IMR-90 (cell line): ENCODE measurements around the gene CEP135. TPM values are rescaled to one million over a fixed set of nuclear protein-coding genes. Genes with fewer than 3 reads are reported as not detected.

Experiments used
- ATAC-seq: fragments of 200-7000 bp; cut with Tn5 transposase; 2 replicates; pipeline ENCODE4 v1.9.1; 2020; ENCODE audit warnings: low read depth, mild to moderate bottlenecking, moderate library complexity
- BruUV-seq: library from RNA; stranded (reverse); fragments of 400-500 nt; replicated peaks from 2 replicates; lab custom pipeline; 2021; lab: Mats Ljungman, UMichigan
- CTCF ChIA-PET: fragments of 300-600 bp; formaldehyde crosslinking; extraction: SDS; loops from one replicate; lab custom pipeline; 2021; ENCODE audit warnings: antibody characterized with exemption; lab: Yijun Ruan, JAX
- POLR2A ChIA-PET: fragments of 300-600 bp; sonication (Branson Sonifier 250); formaldehyde crosslinking; loops from one replicate; lab custom pipeline; 2022; ENCODE audit warnings: antibody characterized with exemption; ENCODE audit not compliant: unreplicated experiment; lab: Charles Lee
- DNase-seq: peaks from one replicate; pipeline ENCODE4 v3.0.0; 2013
- H2AFZ ChIP-seq: replicated peaks from 2 replicates; pipeline ENCODE3; 2013; ENCODE audit warnings: low read length, mild to moderate bottlenecking; ENCODE audit not compliant: poor library complexity
- H2AK5ac ChIP-seq: 2 replicates; pipeline ENCODE4 v1.6.1; 2013; ENCODE audit warnings: low read depth, low read length, inconsistent platforms
- H2AK9ac ChIP-seq: replicated peaks from 2 replicates; pipeline ENCODE3; 2013; ENCODE audit warnings: mild to moderate bottlenecking, low read depth, low read length, moderate library complexity; ENCODE audit not compliant: poor library complexity
- H2BK120ac ChIP-seq: 2 replicates; pipeline ENCODE4 v1.6.1; 2013; ENCODE audit warnings: low read depth, low read length, inconsistent platforms
- H2BK15ac ChIP-seq: 3 replicates; pipeline ENCODE4 v1.6.1; 2013; ENCODE audit warnings: low read depth, low read length, inconsistent platforms
- H2BK20ac ChIP-seq: 2 replicates; pipeline ENCODE4 v1.6.1; 2013; ENCODE audit warnings: low read depth, mild to moderate bottlenecking, inconsistent platforms, low read length, moderate library complexity
- H2BK5ac ChIP-seq: 2 replicates; pipeline ENCODE4 v1.6.1; 2013; ENCODE audit warnings: mild to moderate bottlenecking, low read depth, low read length, inconsistent platforms; ENCODE audit not compliant: poor library complexity, severe bottlenecking
- H3K14ac ChIP-seq: replicated peaks from 2 replicates; pipeline ENCODE4 v1.6.1; 2013; ENCODE audit warnings: low read depth, low read length, inconsistent platforms
- H3K18ac ChIP-seq: 2 replicates; pipeline ENCODE4 v1.6.1; 2013; ENCODE audit warnings: low read depth, low read length, control low read depth
- H3K23ac ChIP-seq: 2 replicates; pipeline ENCODE4 v1.6.1; 2013; ENCODE audit warnings: low read depth, low read length, inconsistent platforms
- H3K27ac ChIP-seq: 2 replicates; pipeline ENCODE4 v1.5.1; 2013; ENCODE audit warnings: mild to moderate bottlenecking, control low read depth, low read length; ENCODE audit not compliant: insufficient read depth
- H3K27me3 ChIP-seq: 2 replicates; pipeline ENCODE4 v1.6.1; 2013; ENCODE audit warnings: low read length; ENCODE audit not compliant: control insufficient read depth, insufficient read depth
- H3K36me3 ChIP-seq: 2 replicates; pipeline ENCODE4 v1.6.1; 2013; ENCODE audit warnings: low read length, mixed read lengths; ENCODE audit not compliant: control insufficient read depth, insufficient read depth
- H3K4ac ChIP-seq: 2 replicates; pipeline ENCODE4 v1.6.1; 2013; ENCODE audit warnings: low read depth, low read length, inconsistent platforms
- H3K4me1 ChIP-seq: 2 replicates; pipeline ENCODE4 v1.6.1; 2013; ENCODE audit warnings: low read length, mixed read lengths; ENCODE audit not compliant: control insufficient read depth, insufficient read depth
- H3K4me2 ChIP-seq: 2 replicates; pipeline ENCODE4 v1.6.1; 2013; ENCODE audit warnings: low read depth, mild to moderate bottlenecking, control low read depth, low read length, moderate library complexity
- H3K4me3 ChIP-seq: 2 replicates; pipeline ENCODE4 v1.5.1; 2013; ENCODE audit warnings: low read depth, mild to moderate bottlenecking, control low read depth, low read length, moderate library complexity; ENCODE audit not compliant: insufficient read depth
- H3K56ac ChIP-seq: 2 replicates; pipeline ENCODE4 v1.6.1; 2013; ENCODE audit warnings: low read length, inconsistent platforms; ENCODE audit not compliant: insufficient read depth; ENCODE audit errors: extremely low read depth
- H3K79me1 ChIP-seq, 2 experiments: 2 replicates each; pipeline ENCODE4 v1.6.1; 2013; ENCODE audit warnings: low read length in 2 of 2, inconsistent platforms in 1 of 2, low read depth in 1 of 2
- H3K9ac ChIP-seq: 2 replicates; pipeline ENCODE4 v1.6.1; 2013; ENCODE audit warnings: low read depth, low read length, control low read depth
- H3K9me1 ChIP-seq: 2 replicates; pipeline ENCODE4 v1.6.1; 2013; ENCODE audit warnings: low read length, inconsistent platforms; ENCODE audit not compliant: insufficient read depth
- H3K9me3 ChIP-seq: 2 replicates; pipeline ENCODE4 v1.6.1; 2013; ENCODE audit warnings: low read length; ENCODE audit not compliant: control insufficient read depth, insufficient read depth
- H4K20me1 ChIP-seq: 2 replicates; pipeline ENCODE4 v1.6.1; 2013; ENCODE audit warnings: low read length, inconsistent platforms; ENCODE audit not compliant: insufficient read depth
- H4K5ac ChIP-seq: 2 replicates; pipeline ENCODE4 v1.6.1; 2013; ENCODE audit warnings: mild to moderate bottlenecking, low read depth, low read length, control low read depth
- H4K8ac ChIP-seq, 2 experiments: 2 replicates each; pipeline ENCODE4 v1.6.1; 2013; ENCODE audit warnings: low read depth in 2 of 2, low read length in 2 of 2, control low read depth in 1 of 2, inconsistent platforms in 1 of 2
- H4K91ac ChIP-seq: 2 replicates; pipeline ENCODE4 v1.6.1; 2013; ENCODE audit warnings: low read depth, low read length, inconsistent platforms; ENCODE audit not compliant: insufficient read depth
- BHLHE40 ChIP-seq: fragments of 150-350 bp; IDR thresholded peaks from 2 replicates; pipeline ENCODE4 v1.6.1; 2016; ENCODE audit warnings: mild to moderate bottlenecking, low read depth, low read length
- CEBPB ChIP-seq: IDR thresholded peaks from 2 replicates; pipeline ENCODE4 v1.6.1; 2012; ENCODE audit warnings: low read depth, low read length, improper control_type of control experiment
- CHD1 ChIP-seq: IDR thresholded peaks from 2 replicates; pipeline ENCODE4 v1.6.1; 2012; ENCODE audit warnings: low read depth, low read length, improper control_type of control experiment
- CTCF ChIP-seq: conservative IDR thresholded peaks from 2 replicates; pipeline ENCODE4 v1.5.1; 2012; ENCODE audit warnings: mild to moderate bottlenecking, low read depth, low read length, improper control_type of control experiment
- ELK1 ChIP-seq: fragments of 150-350 bp; IDR thresholded peaks from 2 replicates; pipeline ENCODE4 v1.6.1; 2016; ENCODE audit warnings: low read depth, mild to moderate bottlenecking, low read length, moderate library complexity, borderline replicate concordance
- FOS ChIP-seq: fragments of 150-350 bp; IDR thresholded peaks from 2 replicates; pipeline ENCODE4 v1.6.1; 2016; ENCODE audit warnings: low read depth, low read length
- MAFK ChIP-seq: IDR thresholded peaks from 2 replicates; pipeline ENCODE4 v1.6.1; 2012; ENCODE audit warnings: low read depth, low read length, improper control_type of control experiment
- MAZ ChIP-seq: IDR thresholded peaks from 2 replicates; pipeline ENCODE4 v1.6.1; 2012; ENCODE audit warnings: low read depth, mild to moderate bottlenecking, low read length, improper control_type of control experiment, moderate library complexity, borderline replicate concordance
- MXI1 ChIP-seq: IDR thresholded peaks from 2 replicates; pipeline ENCODE4 v1.6.1; 2012; ENCODE audit warnings: low read depth, mild to moderate bottlenecking, low read length, moderate library complexity, borderline replicate concordance
- NFE2L2 ChIP-seq: fragments of 150-350 bp; IDR thresholded peaks from 2 replicates; pipeline ENCODE4 v1.6.1; 2016; ENCODE audit warnings: low read depth, mild to moderate bottlenecking, low read length
- POLR2A ChIP-seq: IDR thresholded peaks from 2 replicates; pipeline ENCODE4 v1.6.1; 2012; ENCODE audit warnings: mild to moderate bottlenecking, low read depth, low read length
- RAD21 ChIP-seq: IDR thresholded peaks from 2 replicates; pipeline ENCODE4 v1.6.1; 2012; ENCODE audit warnings: low read length, improper control_type of control experiment
- RCOR1 ChIP-seq: IDR thresholded peaks from 2 replicates; pipeline ENCODE4 v1.6.1; 2012; ENCODE audit warnings: mild to moderate bottlenecking, low read length, improper control_type of control experiment; ENCODE audit not compliant: insufficient replicate concordance
- RFX5 ChIP-seq: IDR thresholded peaks from 2 replicates; pipeline ENCODE4 v1.8.0; 2012; ENCODE audit warnings: low read depth, mild to moderate bottlenecking, low read length, moderate library complexity
- SMC3 ChIP-seq: fragments of 150-350 bp; IDR thresholded peaks from 2 replicates; pipeline ENCODE4 v1.6.1; 2016; ENCODE audit warnings: low read depth, mild to moderate bottlenecking, antibody characterized with exemption, low read length, moderate library complexity
- USF2 ChIP-seq: fragments of 150-350 bp; IDR thresholded peaks from 2 replicates; pipeline ENCODE4 v1.6.1; 2017; ENCODE audit warnings: mild to moderate bottlenecking, antibody characterized with exemption, low read length, low read depth
- dilution Hi-C: fragments of 300-500 bp; cut with HindIII; formaldehyde crosslinking; loops from one replicate; pipeline ENCODE4 v1.14.3; 2018; ENCODE audit warnings: low sequenced_read_pairs; ENCODE audit not compliant: unreplicated experiment
- in situ Hi-C: fragments of 300-500 bp; cut with MboI; formaldehyde crosslinking; loops from 3 replicates; pipeline ENCODE4 v1.14.3; 2019; ENCODE audit warnings: low sequenced_read_pairs, inconsistent platforms, mixed read lengths
- intact Hi-C: fragments of 100-400 bp; cut with micrococcal nuclease; formaldehyde crosslinking; loops from 2 replicates; pipeline ENCODE4 v1.10.0; 2022
- polyA plus RNA-seq, 3 experiments: library from polyadenylated mRNA; depleted of rRNA; stranded (reverse); fragments of >200 nt; gene quantifications; 2 replicates each; pipeline ENCODE4 v1.2.3, GENCODE V29; 2012; ENCODE audit warnings: low replicate concordance in 1 of 3
- total RNA-seq: library from RNA; depleted of rRNA; stranded (reverse); fragments of >200 nt; gene quantifications from 2 replicates; pipeline ENCODE4 v1.2.3, GENCODE V29; 2012

Gene CEP135
- total and polyA plus RNA-seq, 2 of the 4 experiments (the other 2 are of a cell fraction) = 2.7 to 3.2 TPM

- BruUV-seq = no TSS peak
- intact Hi-C loops = no loop called here
- Histone ChIP-seq H3K4me1 (peaks cover 4% of the 10 kb centered on the region; the same call in 1 of the 2 replicates), H2BK15ac (no peak overlapping the region), H4K20me1 (no peaks in the 10 kb centered on the region), H4K91ac (no peak overlapping the region), H3K9me1 (no peaks in the 10 kb centered on the region), H3K27ac (no peak overlapping the region), H3K4me2 (no peak overlapping the region; the same call in 1 of the 2 replicates), H4K8ac (no peak overlapping the region), H2BK20ac (no peak overlapping the region), H2BK120ac (no peak overlapping the region), H3K9ac (no peak overlapping the region), H3K23ac (no peak overlapping the region), H3K4me3 (no peak overlapping the region), H3K9me3 (no peaks in the 10 kb centered on the region), H2AK5ac (no peak overlapping the region), H3K27me3 (no peaks in the 10 kb centered on the region), H3K4ac (no peak overlapping the region), H2BK5ac (no peak overlapping the region), H3K18ac (no peak overlapping the region), H3K79me1 (no peaks in the 10 kb centered on the region), H2AK9ac (no peak overlapping the region), H2AFZ (no peak overlapping the region), H3K56ac (no peak overlapping the region), H3K14ac (no peak overlapping the region), H3K36me3 (peaks cover 5% of the 10 kb centered on the region; the same call in 1 of the 2 replicates), H4K5ac (no peak overlapping the region)
- ATAC-seq (no peak), DNase-seq (no peak)
- POLR2A ChIA-PET = no interaction called here
- dilution Hi-C loops = no loop called here
- in situ Hi-C loops = no loop called here
- CTCF ChIA-PET = no interaction called here
- TF ChIP-seq FOS = no peak
- no peak for TF ChIP-seq ELK1
- no peak for TF ChIP-seq CEBPB
- no peak for TF ChIP-seq RAD21
- no peak for TF ChIP-seq NFE2L2
- TF ChIP-seq MAZ = no peak
- no peak for TF ChIP-seq CTCF
- no peak for TF ChIP-seq MAFK
- TF ChIP-seq SMC3 = no peak
- TF ChIP-seq BHLHE40 = no peak
- TF ChIP-seq CHD1 = no peak
- TF ChIP-seq MXI1 = no peak
- TF ChIP-seq USF2 = no peak
- TF ChIP-seq POLR2A = no peak
- TF ChIP-seq RCOR1 = no peak
- no peak for TF ChIP-seq RFX5
Observed at GRCh38 chr4:55907469-55907868, 41.3 kb upstream of the CEP135 start.
